ENCODE data around the gene WWC2.

The WWC2 gene

GRCh38 chr4:183291070-183291469 is 192.0 kb downstream of the WWC2 start:
- H3K27ac ChIP-seq (ENCODE audit: low read depth, low read length), result no peak overlapping the region
- H3F3A ChIP-seq (ENCODE audit: control insufficient read depth, insufficient read depth), result no peaks in the 10 kb centered on the region
- no peaks in the 10 kb centered on the region for H3K4me1 ChIP-seq (ENCODE audit: control insufficient read depth, low read length)
- no peaks in the 10 kb centered on the region for H3K9me3 ChIP-seq (ENCODE audit: control insufficient read depth, insufficient read depth, low read length)
- no peak overlapping the region for H3K4me2 ChIP-seq (ENCODE audit: low read length)
- TF ChIP-seq EZH2phosphoT487 (IDR thresholded peaks at IDR 0.05; ENCODE audit: borderline replicate concordance, low read length) (no peak), CTCF (IDR thresholded peaks at IDR 0.05; ENCODE audit: low read depth, low read length, poor library complexity, severe bottlenecking) (no peak)
- H4K20me1 ChIP-seq (ENCODE audit: control insufficient read depth, insufficient read depth, low read depth, low read length), result no peaks in the 10 kb centered on the region
- H3K9me2 ChIP-seq (replicated peaks; ENCODE audit: control insufficient read depth, low read length), result no peaks in the 10 kb centered on the region
- H3K27me3 ChIP-seq (ENCODE audit: control insufficient read depth, low read length), result no peaks in the 10 kb centered on the region
- no peak overlapping the region for H3K4me3 ChIP-seq (ENCODE audit: low read length)
- H3K36me3 ChIP-seq (ENCODE audit: control insufficient read depth, low read length), result no peaks in the 10 kb centered on the region
- H3K79me2 ChIP-seq (ENCODE audit: control insufficient read depth, low read length), result no peaks in the 10 kb centered on the region

- Histone ChIP-seq H3K79me2 (ENCODE audit: control insufficient read depth, low read length) (no peaks in the 10 kb centered on the region), H3F3A (ENCODE audit: control insufficient read depth, insufficient read depth) (no peaks in the 10 kb centered on the region), H3K4me1 (ENCODE audit: control insufficient read depth, low read length) (no peaks in the 10 kb centered on the region), H3K9me2 (replicated peaks; ENCODE audit: control insufficient read depth, low read length) (no peaks in the 10 kb centered on the region), H3K27ac (ENCODE audit: low read depth, low read length) (no peak overlapping the region), H3K4me3 (ENCODE audit: low read length) (no peak overlapping the region), H3K27me3 (ENCODE audit: control insufficient read depth, low read length) (peaks cover 2% of the 10 kb centered on the region; the same call in 1 of the 2 replicates), H4K20me1 (ENCODE audit: control insufficient read depth, insufficient read depth, low read depth, low read length) (no peaks in the 10 kb centered on the region), H3K9me3 (ENCODE audit: control insufficient read depth, insufficient read depth, low read length) (no peaks in the 10 kb centered on the region), H3K4me2 (ENCODE audit: low read length) (no peak overlapping the region), H3K36me3 (ENCODE audit: control insufficient read depth, low read length) (no peaks in the 10 kb centered on the region)
- TF ChIP-seq EZH2phosphoT487 (IDR thresholded peaks at IDR 0.05; ENCODE audit: borderline replicate concordance, low read length) (no peak), CTCF (IDR thresholded peaks at IDR 0.05; ENCODE audit: low read depth, low read length, poor library complexity, severe bottlenecking) (no peak)
Observed at GRCh38 chr4:183295711-183296110, 196.7 kb downstream of the WWC2 start.

GRCh38 chr4:183297675-183298074 is 198.6 kb downstream of the WWC2 start:
- Histone ChIP-seq H3K27me3 (ENCODE audit: control insufficient read depth, low read length) (peaks cover 2% of the 10 kb centered on the region; the same call in 1 of the 2 replicates), H3K4me2 (ENCODE audit: low read length) (no peak overlapping the region), H3K36me3 (ENCODE audit: control insufficient read depth, low read length) (no peaks in the 10 kb centered on the region), H3K4me1 (ENCODE audit: control insufficient read depth, low read length) (no peaks in the 10 kb centered on the region), H3K9me3 (ENCODE audit: control insufficient read depth, insufficient read depth, low read length) (no peaks in the 10 kb centered on the region), H3K79me2 (ENCODE audit: control insufficient read depth, low read length) (no peaks in the 10 kb centered on the region), H3K9me2 (replicated peaks; ENCODE audit: control insufficient read depth, low read length) (no peaks in the 10 kb centered on the region), H3K27ac (ENCODE audit: low read depth, low read length) (no peak overlapping the region), H3F3A (ENCODE audit: control insufficient read depth, insufficient read depth) (no peaks in the 10 kb centered on the region), H4K20me1 (ENCODE audit: control insufficient read depth, insufficient read depth, low read depth, low read length) (no peaks in the 10 kb centered on the region), H3K4me3 (ENCODE audit: low read length) (no peak overlapping the region)
- TF ChIP-seq CTCF (IDR thresholded peaks at IDR 0.05; ENCODE audit: low read depth, low read length, poor library complexity, severe bottlenecking), result no peak
- TF ChIP-seq EZH2phosphoT487 (IDR thresholded peaks at IDR 0.05; ENCODE audit: borderline replicate concordance, low read length), result no peak

Measured in DOHH2 (cell line).